Pons (tissue), 1 donor: ENCODE data around the gene ANKS6.

Source experiments
- DNase-seq: peaks from one replicate; pipeline ENCODE4 v3.0.0-alpha.2; 2016; ENCODE audit warnings: low spot score

ANKS6 gene

GRCh38 chr9:98796364-98797101, at the start of gene ANKS6:
Gene ANKS6 (minus strand): TSS chr9:98796555. CDS start chr9:98796491, 64 bp downstream.
- peak; percentile 63 for DNase-seq

DNA sequence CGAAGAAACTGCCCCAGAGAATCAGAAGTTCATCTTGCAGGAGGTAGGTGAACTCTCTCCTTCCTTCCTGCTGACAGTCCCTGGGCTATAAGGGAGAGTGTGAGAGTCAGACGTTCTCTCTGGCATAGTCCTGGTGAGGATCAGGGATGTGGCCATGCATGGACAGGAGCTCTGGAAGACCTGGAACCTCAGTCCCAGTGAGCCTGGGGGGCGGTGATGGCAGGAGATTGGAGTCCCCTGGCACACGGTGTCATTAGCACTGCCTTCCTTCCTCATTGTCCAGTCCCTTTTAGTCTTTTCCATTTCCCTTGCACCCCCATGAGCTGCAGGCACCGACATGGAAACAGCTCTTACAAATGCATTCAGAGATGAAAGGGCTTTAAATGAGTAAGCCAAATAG, 49.7 kb upstream of the ANKS6 start:
- no peak for DNase-seq

GRCh38 chr9:98842510-98842909, 46.2 kb upstream of the ANKS6 start:
- DNase-seq, result no peak

GRCh38 chr9:98839724-98840123, 43.4 kb upstream of the ANKS6 start:
- no peak for DNase-seq

GRCh38 chr9:98838868-98839565, 42.7 kb upstream of the ANKS6 start:
- no peak for DNase-seq

- DNase-seq, result no peak
Observed at GRCh38 chr9:98838155-98838867, 42.0 kb upstream of the ANKS6 start.

GRCh38 chr9:98837516-98837915, 41.2 kb upstream of the ANKS6 start:
- DNase-seq, result no peak

DNA sequence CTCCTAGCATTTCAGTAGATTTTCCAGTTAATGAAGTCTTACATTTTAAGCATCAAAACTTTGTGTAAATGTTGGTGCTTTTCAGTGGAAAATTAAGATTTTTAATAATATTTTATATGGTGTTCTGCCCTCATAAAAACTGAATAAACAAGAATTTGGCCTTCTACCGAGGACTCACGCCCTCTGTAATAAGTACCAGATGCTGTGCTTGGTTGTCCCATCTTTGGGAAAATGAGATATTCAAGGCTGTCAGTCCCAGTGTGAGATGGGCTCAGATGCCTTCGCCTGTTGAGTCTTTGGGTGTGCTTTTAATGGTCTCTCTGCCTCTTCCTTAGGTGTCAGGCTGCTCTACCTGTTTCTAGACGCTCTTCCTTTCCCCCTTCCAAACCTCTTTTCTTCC, 39.9 kb upstream of the ANKS6 start:
- DNase-seq, result no peak

- no peak for DNase-seq
Observed at GRCh38 chr9:98834386-98834785, 38.0 kb upstream of the ANKS6 start.

GRCh38 chr9:98833090-98833956, 37.0 kb upstream of the ANKS6 start:
- no peak for DNase-seq

GRCh38 chr9:98832768-98833089, 36.4 kb upstream of the ANKS6 start:
- no peak for DNase-seq

- no peak for DNase-seq
Observed at GRCh38 chr9:98831696-98832095, 35.3 kb upstream of the ANKS6 start.

GRCh38 chr9:98830554-98830953, 34.2 kb upstream of the ANKS6 start:
- DNase-seq, result no peak

- no peak for DNase-seq
Observed at GRCh38 chr9:98829766-98830165, 33.4 kb upstream of the ANKS6 start.

DNA sequence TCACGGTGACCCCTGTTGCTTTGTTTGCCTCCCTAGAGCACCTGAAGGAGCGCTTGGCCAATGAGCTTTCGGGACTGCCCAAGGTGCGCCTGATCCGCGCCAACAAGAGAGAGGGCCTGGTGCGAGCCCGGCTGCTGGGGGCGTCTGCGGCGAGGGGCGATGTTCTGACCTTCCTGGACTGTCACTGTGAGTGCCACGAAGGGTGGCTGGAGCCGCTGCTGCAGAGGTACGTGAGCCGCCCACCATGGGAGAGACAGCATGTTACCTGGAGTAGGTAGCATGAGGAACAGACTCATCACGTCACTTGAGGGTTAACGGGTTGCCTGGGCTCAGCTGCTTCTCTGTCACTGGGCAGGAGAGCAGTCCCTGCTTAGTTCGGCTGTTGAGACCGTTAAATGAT, 30.4 kb upstream of the ANKS6 start:
- DNase-seq, result no peak

- DNase-seq, result no peak
Observed at GRCh38 chr9:98825414-98825813, 29.1 kb upstream of the ANKS6 start.

DNA sequence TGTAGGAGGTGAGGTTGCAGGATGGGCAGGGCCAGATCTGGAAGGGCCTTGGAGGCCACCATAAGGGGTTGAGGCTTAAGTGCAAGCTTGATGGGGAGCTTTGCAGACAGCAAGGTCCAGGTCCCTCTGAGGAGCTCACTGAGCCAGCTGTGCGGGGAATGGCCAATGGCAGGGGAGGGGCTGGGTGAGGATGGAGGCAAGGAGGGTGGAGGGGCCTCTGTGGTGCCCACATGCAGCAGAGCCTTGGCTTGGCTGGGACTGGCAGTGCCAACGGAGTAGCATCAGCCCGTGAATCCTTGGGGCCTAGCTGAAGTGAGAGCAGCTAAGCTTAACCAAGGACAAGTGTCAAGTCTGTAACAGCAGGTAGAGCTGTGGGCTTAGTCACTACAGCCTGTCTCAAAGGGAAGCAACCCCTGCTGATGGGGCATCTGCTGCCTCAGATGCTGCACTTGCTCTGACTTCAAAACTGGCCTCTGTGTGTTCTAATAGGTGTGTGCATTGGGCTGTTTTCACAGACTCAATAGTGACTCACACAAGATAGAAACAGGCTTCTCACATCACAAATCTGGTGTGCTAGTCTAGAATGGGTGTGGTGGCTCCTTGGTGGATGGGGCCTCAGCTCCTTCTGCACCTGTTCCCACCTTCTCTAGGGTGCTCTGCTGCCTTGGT, 27.4 kb upstream of the ANKS6 start:
- peak; percentile 33 for DNase-seq

DNA sequence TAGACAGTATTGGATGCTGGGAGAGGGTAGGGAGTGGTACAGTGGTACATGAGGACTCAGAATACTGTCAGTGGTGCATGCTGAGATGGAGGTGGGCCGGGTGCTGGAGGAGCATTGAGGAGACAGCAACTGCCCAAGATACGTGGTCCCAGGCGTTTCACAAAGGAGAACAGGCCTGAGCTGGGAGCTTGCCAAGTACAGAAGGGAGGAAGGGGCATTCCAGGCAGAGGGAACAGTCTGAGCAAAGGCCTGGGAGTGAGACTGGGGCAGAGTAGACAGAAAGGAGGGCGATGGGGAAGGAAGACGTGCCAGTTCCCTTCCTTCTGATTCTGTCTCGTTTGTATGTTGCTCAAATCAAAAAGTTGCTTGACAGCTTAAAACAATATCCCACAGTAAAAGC, 26.3 kb upstream of the ANKS6 start:
- no peak for DNase-seq

DNA sequence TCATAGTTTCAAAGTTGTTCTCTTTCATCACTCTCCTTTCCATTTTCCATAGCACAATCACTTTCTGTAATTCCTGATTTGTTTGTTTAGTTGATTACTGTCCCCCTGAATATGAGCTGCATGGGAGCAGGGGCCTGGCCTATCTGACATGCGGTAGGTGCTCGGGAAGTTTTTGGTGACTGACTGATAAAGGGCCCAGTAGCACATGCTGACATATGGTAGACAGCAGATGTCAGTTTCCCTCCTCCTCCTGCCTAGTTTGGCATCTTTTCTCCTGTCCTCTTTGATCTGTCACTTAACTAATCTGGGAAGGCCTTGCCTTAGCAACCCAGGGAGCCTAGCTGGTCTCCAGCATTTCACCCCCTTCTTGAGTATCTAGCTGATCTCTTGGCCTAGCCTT, 25.5 kb upstream of the ANKS6 start:
- no peak for DNase-seq

DNA sequence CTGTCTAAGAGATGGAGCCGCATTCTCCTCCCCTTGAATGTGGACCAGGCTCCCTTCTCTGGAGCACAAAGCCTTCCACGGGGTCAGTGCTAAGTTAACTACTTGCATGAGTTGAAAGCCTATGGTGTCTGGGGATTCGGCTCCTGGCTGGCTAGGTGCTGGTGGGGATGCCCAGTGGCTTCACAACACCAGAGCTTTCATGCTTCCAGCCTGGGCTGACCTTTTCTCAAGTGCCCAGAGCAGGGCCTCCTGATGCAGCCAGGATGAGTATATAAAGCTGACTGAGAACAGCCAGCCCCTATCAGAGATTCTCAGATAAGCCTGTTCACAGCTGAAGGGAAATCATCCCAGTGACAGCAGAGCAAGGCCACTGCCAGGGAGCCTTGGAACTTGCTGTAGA, 22.9 kb upstream of the ANKS6 start:
- no peak for DNase-seq

DNA sequence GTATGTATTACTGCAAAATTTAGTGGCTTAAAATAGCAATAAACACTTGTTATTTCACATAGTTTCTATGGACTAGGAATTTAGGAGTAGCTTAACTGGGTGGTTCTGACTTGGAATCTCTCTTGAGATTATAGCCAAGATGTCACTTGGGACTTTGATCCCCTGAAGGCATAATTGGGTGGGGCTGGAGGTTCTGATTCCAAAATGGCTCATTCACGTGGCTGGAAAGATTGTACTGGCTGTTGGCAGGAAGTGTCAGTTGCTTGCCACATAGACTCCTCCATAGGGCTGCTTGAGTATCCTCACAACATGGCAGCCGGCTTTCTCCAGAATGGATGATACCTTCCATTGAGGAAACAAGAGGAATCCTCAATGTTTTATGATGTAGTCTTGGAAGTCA, 22.4 kb upstream of the ANKS6 start:
- DNase-seq, result no peak
